HG02759 (cell line): Measurements from ENCODE around the gene DNAH8.

Source experiments
- ATAC-seq: cut with Tn5 transposase; IDR thresholded peaks from one replicate; pipeline ENCODE4 v1.9.1; 2021; ENCODE audit warnings: mild to moderate bottlenecking, moderate library complexity; ENCODE audit not compliant: unreplicated experiment

The DNAH8 gene, protein sequence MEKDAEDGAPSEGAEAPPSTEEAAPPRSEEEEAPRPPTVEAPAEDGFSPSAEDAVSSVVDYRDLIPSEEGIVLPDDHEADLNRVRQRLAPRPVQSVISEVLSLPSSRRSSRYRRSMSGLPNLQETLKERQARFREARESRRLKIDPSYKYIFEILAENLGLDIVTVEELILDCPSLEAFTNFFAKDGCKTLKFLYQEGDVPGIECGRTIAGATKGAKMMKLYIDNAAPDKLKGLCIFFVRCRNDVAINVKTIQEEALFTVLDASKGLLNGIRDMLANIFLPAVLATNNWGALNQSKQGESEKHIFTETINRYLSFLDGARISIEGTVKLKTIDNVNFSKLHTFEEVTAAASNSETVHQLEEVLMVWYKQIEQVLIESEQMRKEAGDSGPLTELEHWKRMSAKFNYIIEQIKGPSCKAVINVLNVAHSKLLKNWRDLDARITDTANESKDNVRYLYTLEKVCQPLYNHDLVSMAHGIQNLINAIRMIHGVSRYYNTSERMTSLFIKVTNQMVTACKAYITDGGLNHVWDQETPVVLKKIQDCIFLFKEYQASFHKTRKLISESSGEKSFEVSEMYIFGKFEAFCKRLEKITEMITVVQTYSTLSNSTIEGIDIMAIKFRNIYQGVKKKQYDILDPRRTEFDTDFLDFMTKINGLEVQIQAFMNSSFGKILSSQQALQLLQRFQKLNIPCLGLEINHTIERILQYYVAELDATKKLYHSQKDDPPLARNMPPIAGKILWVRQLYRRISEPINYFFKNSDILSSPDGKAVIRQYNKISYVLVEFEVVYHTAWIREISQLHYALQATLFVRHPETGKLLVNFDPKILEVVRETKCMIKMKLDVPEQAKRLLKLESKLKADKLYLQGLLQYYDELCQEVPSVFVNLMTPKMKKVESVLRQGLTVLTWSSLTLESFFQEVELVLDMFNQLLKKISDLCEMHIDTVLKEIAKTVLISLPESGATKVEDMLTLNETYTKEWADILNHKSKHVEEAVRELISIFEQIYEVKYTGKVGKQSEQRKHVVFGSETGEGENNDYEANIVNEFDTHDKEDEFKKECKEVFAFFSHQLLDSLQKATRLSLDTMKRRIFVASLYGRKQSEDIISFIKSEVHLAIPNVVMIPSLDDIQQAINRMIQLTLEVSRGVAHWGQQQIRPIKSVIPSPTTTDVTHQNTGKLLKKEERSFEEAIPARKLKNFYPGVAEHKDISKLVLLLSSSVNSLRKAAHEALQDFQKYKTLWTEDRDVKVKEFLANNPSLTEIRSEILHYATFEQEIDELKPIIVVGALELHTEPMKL (N-terminal part only)

DNA sequence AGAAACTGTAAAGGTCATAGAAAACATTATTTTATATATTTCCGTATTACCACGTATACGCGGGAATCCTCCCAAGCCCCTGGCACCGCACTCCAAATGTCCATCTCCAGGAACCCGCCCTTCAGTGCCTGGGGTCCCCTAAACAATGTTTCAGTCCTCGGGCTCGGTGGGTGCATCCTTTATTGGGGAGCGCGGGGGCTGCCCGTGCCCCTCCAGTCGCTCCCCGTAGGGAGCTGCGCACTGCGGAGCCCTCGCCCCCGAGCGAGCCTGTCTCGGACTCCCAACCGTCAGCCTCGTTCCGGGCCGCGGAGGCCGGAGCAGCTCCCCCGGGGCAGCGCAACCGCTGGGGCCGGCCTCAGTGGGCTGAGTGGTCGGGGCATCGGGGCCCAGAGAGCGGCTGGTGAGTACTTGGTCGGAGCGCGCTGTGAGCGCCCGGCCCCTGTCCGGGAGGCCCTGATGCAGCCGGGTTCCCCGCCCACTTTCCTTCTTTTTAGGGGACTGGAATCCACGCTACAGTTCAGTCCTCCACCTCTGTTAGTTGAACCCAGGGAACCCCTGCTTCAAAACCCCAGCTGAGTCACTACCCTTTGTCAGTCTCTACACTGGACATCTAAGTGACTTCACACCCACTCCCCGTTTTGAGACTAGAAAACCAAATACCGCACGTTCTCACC lies at the start of gene DNAH8:
DNAH8 (plus strand) TSS at position 296 of the 674 bp plus-strand sequence. CDS start 7,499 bp downstream, outside the sequence.
- ATAC-seq, result no peak

DNA sequence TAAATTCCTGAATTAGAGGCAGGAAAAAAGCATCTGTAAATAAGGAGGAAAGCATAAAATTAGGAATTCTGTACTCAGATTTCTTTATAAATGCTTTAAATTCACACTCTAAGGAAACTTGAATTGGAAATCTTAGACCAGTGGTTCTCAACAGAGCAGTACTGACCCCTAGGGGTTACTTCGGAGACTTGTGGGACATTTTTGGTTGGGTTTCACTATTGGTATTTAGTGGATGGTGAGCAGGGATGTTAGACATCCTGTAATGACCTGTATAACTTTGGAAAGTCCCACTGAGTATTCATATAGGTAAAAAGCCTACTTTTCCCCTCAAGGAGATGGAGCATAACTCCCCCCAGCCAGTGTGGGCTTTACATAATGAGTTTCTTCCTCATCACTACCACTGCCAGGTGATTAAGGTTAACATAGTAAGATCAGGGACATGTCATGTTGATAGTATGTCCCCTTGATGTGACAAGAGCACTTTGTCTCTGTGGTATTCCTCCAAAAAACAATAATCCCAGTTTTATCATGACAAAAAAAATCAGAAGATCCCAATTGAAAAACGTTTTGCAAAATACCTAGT lies 43.1 kb upstream of the DNAH8 start:
- ATAC-seq, result peak; percentile 79

DNA sequence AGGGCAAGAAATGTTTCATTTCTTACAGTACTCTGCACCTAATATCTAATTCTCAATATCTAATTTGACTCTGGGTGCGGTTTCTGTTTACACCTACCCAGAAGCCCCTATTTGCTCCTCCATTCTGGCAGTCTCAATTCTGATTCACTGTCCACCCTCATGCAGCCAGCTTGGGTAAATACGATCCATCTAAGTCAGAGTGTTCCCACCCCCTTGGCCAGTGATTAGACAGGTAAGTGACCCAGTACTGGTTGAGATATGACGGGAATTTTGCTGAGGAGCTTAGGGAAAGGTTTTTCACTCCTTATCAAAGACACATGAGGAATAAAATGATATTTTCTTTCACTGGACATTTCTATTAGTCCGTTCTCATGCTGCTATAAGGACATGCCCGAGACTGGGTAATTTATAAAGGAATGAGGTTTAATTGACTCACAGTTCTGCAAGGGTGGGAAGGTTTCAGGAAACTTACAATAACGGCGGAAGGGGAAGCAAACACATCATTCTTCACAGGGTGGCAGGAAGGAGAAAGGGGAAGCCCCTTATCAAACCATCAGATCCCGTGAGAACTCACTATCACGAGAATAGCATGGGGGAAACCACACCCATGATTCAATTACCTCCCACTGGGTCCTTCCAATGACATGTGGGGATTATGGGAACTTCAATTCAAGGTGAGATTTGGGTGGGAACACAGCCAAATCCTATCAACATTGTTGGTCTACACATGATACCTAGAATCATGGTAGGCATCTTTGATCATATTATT lies 41.5 kb upstream of the DNAH8 start:
- ATAC-seq, result no peak

DNA sequence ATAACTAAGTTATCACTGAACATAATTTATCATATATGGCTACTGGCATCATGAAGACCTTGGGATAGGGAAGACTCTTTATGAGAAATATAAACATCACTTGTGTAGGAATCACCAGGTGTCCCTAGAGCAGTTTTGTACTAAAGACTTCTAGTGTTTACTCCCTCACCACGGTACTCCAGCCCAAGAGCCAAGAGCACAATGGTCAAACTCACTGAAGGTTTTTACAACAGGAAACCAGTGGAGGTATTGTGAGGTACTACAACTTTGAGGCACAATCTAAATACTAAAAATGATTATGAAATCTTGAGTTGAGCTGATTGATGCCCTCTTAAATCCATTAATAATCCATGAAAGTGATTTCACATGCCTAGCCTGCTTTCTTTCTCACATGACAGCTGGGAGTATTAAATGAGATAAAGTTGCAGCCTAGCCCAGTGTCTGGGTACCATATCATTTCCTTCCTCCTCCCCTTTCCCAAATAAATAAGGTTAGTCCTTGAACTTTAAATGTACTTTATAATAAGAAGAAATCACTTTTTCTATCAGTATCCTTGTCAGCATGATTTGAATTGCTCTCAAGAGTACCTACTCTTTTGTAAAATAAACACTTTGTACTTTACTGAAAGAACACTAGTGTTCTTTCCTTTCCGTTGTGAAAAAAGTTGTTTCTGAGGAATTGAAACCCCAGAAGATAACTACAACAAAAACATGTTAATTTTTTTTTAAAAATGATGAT lies 38.7 kb upstream of the DNAH8 start:
- no peak for ATAC-seq

DNA sequence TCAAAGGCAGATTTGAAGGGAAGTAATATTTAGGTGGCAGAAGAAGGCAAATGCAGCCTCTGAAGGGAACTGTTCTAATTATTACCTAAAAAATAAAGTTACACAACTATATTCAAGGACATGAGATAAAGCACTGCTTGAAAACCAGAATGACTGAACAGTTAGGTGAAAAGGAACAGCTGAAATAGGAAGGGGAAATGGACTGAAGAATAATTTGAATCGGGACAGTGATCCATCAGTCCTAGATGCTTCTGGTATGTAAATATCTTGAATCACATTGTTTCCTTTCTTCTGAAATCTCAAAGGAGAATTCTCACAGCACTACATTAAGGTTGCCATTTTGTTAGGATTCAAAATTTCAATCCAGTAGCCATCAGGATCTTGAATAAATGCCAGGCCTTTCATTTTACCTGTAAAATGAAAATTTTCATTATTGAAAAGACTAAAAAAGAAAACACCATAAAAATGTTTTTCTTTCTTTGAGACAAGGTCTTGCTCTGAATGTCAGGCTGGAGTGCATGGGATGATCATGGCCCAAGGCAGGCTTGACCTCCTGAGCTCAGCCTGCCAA lies 38.1 kb upstream of the DNAH8 start:
- ATAC-seq, result no peak

DNA sequence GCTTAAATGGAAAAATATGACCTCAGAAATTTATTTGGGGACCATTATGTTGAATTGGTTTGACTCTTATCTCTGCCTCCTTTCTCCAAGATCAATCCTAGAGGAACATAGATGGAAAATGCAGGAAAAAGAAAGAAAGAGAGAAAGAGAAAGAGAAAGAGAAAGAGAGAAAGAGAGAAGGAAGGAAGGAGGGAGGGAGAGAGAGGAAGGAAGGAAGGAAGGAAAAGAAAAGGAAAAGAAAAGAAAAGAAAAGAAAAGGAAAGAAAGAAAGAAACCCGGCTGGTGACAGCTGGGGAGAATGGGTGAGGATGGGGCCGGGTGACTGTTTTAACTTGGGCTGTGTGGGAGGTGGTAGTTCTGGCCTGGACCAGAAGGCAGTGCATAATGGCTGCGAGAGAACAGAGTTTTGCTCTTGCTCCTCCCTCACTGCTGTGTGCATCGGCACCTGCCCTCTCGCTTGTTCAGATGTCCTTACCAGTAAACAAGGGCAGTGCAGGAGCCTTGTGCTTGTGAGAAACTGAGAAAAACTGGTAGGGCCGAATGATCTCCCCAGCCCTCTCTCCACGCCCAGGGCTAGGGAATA lies 36.8 kb upstream of the DNAH8 start:
- ATAC-seq, result no peak

DNA sequence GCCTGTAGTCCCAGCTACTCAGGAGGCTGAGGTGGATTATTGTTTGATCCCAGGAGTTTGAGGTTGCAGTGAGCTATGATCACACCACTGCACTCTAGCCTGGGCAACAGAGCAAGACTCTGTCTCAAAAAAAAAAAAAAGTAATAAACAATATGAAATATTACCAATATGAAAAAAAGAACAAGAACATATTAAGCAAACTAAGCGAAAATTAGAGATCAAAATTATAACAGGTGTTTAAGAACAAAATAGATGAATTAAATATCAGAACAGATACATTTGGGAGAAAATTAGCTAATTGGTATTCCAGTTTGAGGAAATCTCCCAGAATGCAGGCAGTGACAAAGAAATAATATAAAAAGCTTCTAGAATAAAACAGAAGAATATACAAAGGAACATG lies 35.4 kb upstream of the DNAH8 start:
- ATAC-seq, result no peak

DNA sequence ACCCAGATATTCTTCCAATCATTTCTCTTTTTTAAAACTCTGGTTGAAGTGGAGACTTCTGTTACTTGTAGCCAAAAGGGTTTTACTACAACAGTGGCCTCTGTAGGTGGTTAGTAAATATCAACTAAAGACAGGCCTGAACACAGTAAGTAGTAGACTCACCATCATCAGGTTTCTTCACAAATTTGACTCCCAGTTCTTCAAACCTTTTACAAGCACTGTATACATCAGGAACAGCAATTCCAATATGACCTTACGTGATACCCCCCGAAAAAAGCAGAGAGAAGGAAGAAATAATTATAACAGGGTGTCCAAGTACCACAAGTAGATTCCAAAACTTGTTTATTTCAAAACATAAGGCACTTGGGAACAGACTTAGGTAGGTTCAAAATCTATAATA lies 33.3 kb upstream of the DNAH8 start:
- ATAC-seq, result no peak

DNA sequence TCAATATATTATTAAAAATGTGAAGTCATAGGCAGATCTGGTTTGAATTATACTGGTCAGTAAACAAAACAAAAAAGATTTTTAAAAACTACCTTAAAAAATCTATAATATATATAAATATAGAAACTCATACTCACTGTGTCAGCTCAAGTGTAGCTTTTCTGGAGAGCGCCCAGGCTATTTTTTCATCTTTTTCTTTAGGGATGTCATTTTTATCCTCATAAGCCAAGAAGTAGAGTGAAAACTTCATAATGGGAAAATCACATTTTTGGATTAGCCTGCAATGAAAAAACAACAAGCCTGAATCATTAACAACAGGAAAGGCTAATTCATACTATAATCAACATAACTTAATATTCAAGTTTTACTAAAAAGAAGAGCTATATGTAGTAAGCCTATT lies 30.9 kb upstream of the DNAH8 start:
- no peak for ATAC-seq

DNA sequence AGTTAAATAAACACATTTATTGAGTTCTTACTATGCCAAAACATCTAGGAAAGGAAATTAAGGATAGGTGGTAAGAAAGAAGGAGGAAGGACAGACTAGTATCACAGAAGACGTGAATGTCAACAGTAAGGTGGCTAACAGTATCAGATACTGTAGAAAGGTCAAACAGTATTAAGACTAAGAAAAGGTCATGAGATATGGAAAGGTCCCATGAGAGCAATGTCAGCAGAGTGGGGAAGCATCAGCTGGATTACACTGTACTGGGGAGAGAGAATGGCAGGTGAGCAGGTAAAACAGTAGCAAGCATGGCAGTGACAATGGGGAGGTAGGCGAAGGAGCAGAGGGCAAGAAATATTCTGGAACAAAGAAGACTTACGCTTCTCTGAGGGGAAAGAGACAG lies 30.2 kb upstream of the DNAH8 start:
- ATAC-seq, result no peak

DNA sequence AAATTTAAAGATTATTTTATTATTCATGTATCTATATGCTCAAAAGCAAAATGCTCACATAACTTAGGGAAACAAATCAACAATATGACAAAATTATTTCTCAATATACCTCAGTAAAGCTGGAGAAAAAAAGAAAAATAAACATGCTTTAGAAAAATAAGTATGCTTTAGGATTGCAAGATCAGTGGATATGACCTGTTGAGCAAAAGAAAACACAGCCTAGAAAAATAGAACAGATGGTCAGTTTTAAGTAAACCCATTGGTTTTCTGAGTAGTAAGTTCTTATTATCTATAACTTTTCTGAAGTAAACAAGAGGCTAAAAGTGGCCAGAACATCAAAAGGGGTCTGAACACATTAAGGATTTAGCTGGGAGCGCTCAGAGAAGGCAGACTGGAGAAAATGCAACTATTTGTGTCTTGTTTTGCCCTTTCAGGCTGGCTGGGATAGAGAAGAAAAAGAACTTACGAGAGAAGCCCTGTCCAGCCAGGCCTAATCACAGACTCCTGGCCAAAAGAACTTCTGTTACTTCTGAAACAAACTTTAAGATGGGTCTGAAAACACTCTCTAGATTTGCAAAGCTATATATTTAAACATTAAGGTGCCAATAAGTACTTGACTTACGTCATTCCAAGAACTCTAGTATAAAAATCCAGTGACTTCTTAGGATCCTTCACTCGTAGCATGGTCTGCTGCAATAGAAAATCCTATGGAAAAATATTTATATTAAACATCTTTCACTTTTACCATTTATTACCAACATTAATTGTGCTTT lies 28.7 kb upstream of the DNAH8 start:
- ATAC-seq, result no peak

DNA sequence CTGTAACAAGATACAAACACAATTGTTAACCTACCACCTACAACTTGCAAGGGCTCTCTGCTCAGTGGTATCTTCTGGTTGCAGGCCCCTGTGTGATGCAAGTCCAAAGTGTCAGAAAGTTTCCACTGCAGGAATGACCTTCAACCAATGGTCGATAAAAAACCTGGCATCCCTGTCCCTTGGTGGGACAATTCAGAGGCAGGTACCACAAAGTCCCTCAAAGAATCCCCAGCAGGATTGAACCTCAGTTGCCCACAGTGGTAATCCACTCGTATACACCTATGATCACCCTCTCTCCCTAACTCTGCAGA lies 28.1 kb upstream of the DNAH8 start:
- ATAC-seq, result no peak

DNA sequence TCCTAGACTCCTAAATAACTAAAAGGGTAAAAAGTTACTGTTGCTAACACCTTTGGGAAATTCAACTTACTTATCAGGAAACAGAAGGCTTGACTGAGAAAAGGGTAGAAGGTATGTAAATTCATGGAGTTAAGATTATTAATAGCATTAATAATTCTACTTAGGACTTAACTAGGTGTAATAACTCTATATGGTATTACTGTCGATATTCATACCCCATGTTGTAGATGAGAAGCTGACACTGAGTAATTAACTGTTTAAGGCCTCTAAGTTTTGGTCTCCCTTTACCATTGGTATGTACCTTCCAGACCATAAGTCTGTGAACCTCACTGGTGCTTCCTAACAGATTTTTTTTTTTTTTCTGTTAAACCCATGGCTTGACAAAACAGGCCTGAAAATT lies 27.6 kb upstream of the DNAH8 start:
- no peak for ATAC-seq

DNA sequence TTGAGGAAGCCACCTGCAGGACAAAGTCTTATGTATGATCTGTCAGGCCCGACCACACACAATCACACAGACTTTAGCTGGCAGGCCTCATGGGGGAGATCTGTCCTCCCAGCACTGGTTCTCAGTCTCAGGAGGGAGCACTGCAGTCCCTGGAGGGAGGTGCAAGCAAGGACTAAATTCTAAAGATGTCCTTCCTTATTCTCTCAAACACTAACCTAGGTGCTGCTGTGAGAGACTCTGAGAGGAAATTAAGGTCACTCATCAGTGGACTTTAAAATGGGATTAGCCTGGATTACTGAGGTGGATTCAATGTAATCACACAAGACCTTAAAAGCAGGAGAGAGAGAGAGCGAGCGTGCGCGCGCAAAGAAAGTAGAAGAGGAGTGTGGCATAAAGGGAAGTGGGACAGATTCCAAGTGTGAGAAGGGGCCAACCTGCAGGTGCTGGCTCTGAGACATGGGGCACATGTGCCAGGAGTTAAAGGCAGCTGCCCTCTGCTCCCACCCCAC lies 26.5 kb upstream of the DNAH8 start:
- peak; percentile 55 for ATAC-seq

DNA sequence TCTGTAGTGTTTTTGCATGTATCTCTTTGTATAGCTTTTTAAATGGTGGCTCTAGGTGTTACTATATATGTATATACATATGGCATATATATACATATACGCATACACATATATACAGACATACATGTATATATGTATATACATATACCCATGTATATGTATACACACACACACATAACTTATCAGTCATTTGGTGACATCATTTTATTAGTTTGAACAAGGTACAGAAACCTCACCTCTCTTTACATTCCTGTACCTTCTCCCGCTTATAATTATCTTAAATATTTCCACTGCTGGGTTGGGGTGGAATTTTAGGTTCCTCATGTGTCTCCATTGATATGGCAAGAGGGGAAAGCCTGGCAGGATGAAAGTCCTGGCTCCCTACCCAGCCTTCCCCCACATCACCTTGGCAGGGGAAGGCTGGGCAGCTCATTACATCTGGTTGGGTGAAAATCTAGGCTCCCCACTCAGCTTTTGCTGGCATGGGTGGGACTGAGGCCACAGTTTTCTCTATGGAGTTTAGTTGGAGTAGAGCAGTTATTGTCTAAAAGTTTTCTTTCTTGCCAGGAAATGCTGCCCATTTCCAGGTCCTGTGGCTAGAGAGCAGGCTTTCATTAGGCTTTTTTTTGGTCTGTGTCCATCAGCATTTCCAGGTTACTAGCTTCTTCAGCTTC lies 19.7 kb upstream of the DNAH8 start:
- no peak for ATAC-seq

DNA sequence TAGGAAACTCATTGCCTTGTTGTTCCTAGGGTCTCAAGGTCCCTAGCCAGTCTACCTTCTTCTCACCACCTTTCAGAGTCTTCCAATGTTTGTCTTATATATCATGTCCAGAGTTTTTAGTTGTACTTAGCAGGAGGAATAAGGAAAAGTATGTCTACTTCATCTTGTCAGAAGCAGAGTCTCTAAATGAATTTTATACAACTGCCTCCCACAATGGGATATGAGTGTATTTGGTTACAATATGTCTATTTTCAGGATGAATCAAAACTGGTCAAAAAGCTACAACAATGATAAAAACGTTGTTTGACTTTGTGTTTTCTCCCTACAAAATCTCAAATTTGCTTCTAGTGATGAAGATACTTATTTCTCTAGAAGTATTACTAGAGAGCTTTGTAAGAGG lies 19.2 kb upstream of the DNAH8 start:
- no peak for ATAC-seq

DNA sequence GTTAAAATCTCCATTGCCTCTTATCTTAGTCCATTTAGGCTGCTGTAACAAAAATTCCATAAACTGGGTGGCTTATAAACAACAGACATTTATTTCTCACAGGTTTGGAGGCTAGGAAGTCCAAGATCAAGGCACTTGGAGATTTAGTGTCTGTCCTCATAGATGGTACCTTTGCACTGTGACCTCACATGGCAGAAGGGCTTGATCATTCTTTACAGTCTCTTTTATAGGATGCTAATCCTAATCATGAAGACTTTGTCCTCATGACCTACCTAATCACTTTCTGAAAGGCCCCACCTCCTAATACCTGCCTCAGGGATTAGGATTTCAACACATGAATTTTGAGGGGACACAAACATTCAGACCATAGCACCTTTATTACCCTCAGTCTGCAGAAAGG lies 18.8 kb upstream of the DNAH8 start:
- no peak for ATAC-seq
